Fibroblast of skin of scalp (primary cell): Measurements from ENCODE around the gene RAD50.
"Not testable (repeated sequence)": the region's sequence is repeated elsewhere in the genome, so short reads cannot be mapped to it uniquely, and the experiment has no call there.

Source experiments
- DNase-seq: peaks from one replicate; pipeline ENCODE4 v3.0.0-alpha.2; 2013

Gene RAD50

GRCh38 chr5:132557478-132558172 is 848 bp downstream of the RAD50 start:
- peak; percentile 22 for DNase-seq

- no peak for DNase-seq
These were observed 2.7 kb downstream of the RAD50 start for GRCh38 chr5:132559383-132560060.

- peak; percentile 27 for DNase-seq
These were observed 4.8 kb downstream of the RAD50 start for GRCh38 chr5:132561601-132562000.

GRCh38 chr5:132564555-132564954 is 7.8 kb downstream of the RAD50 start:
- DNase-seq: not testable (repeated sequence)

GRCh38 chr5:132566657-132567056 is 9.9 kb downstream of the RAD50 start:
- DNase-seq: no peak

DNA sequence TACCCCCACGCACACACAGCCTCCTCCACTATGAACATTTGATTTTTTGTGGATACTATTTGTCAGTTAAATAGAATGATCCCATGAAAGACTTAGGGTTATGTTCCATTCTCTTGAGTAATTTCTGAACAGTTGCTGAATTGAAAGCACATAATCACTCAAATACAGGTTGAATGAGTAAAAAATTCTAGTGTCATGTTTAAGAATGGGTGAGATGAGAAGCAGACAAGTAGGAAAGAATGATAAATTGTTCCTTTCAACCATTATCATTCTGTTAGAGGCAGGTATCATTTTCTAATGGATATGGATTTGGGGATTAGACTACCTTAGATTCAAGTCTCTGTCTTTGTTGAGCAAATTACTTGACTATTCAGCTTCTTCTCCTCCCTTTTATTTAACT is 19.3 kb downstream of the RAD50 start:
- DNase-seq: no peak

DNA sequence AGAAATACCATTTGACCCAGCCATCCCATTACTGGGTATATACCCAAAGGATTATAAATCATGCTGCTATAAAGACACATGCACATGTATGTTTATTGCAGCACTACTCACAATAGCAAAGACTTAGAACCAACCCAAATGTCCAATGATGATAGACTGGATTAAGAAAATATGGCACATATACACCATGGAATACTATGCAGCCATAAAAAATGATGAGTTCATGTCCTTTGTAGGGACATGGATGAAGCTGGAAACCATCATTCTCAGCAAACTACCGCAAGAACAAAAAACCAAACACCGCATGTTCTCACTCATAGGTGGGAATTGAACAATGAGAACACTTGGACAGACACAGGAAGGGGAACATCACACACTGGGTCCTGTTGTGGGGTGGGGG is 27.8 kb downstream of the RAD50 start:
- not testable (repeated sequence) for DNase-seq

DNA sequence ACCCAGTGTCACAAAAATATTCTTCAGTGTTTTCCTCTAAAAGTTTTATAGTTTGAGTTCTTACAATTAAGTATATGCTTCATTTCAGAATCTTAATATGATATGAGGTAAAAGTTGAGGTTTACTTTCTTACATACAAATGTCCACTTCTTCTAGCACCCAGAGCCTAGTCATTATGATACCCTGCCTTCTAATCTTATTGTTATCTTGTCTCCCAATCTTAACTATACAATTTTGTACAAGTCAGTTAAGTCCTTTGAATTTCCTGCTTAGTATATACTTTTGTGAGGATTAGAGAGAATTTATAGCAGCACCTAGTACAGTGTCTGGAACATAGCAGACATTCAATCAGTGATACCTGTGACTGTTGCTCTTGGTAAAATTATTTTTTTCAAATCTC is 29.3 kb downstream of the RAD50 start:
- DNase-seq: no peak

DNA sequence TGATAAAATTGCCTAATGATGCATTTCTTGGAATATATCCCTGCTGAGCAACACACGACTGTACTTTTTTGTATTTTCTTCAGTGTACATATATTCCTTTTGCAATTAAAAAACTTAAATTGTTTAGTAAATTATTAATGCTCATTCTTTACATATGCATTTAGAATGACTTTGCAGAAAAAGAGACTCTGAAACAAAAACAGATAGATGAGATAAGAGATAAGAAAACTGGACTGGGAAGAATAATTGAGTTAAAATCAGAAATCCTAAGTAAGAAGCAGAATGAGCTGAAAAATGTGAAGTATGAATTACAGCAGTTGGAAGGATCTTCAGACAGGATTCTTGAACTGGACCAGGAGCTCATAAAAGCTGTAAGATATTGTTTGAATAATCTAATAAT is 32.7 kb downstream of the RAD50 start:
- DNase-seq: no peak

GRCh38 chr5:132591145-132591544 is 34.4 kb downstream of the RAD50 start:
- peak; percentile 10 for DNase-seq

- no peak for DNase-seq
These were observed 35.7 kb downstream of the RAD50 start for GRCh38 chr5:132592521-132592920.

DNA sequence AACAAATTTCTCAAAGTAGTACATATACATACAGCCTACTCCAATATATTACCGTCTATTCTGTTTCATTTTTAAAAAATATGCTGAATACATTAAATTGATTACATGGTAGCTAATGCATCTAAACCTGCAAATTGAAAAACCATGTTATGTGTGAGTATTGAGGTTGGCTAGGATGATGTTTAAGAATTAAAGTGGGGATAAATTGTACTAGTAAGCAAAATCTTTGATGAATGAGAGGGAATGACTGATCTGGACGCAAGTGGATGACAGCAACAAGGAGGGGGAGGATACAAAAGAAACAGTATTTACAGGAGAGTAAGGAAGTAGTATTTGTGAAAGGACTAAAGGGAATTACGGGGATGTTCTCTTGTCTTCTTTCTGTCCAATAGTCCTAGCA is 37.4 kb downstream of the RAD50 start:
- no peak for DNase-seq

GRCh38 chr5:132595624-132596023 is 38.8 kb downstream of the RAD50 start:
- DNase-seq: no peak

GRCh38 chr5:132601071-132601728 is 44.4 kb downstream of the RAD50 start:
- DNase-seq: no peak

DNA sequence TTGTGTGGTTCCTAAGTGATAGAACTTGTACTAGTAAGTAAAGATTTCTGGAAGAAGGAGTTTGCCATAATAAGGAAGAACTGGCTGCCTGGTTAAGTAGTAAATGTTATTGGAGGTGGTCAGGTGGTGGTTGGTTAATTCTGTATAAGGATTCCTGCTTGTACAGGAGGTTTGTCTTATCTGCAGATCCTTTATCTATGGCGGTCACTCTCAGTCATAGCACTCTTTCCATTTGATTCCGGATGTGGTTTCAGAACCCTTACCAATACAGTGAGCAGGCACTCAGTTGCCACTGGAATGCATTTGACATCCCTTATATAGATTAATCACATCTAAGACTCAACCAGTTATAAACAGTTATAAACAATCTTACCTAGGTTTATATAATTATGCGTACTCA is 50.3 kb downstream of the RAD50 start:
- DNase-seq: no peak

- DNase-seq: no peak
These were observed 51.3 kb downstream of the RAD50 start for GRCh38 chr5:132608107-132608506.

- DNase-seq: no peak
These were observed 55.2 kb downstream of the RAD50 start for GRCh38 chr5:132611965-132612364.

GRCh38 chr5:132612846-132613245 is 56.1 kb downstream of the RAD50 start:
- no peak for DNase-seq

DNA sequence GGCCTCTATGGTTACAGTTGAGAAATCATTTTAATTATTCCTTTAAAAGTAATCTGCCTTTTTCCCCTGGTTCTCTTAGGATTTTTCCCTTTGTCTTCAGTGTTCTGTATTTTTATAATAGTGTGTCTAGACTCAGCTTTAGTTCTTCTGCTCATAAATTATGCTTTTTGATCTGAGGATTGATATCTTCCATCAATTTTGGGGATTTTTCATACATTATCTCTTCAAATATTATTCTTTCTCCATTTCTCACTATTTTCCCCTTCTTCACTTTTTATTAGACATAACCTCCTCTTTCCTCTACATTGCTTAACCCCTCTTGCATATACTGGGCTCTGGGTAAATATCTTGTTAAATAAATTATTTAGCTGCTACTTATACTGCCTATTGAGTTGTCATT is 64.9 kb downstream of the RAD50 start:
- DNase-seq: no peak

- no peak for DNase-seq
These were observed 65.8 kb downstream of the RAD50 start for GRCh38 chr5:132622608-132623007.

DNA sequence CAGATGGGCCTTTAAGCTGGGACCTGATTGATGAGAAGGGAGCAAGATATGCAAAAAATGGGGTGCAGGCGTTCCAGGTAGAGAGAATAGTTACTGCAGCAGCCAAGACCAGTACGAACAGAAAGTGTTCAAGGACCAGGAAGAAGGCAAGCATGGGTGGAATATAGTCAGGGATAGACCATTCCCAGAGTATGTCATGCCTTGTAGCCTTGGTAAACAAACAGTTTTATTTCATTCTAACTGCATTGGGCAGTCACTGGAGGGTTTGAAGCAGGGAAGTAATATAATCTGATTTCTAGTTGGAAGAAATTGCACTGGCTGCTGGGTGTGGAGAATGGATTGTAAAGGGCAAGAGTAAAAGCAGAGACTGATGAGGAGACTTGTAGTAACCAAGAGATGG is 70.7 kb downstream of the RAD50 start:
- no peak for DNase-seq

GRCh38 chr5:132628814-132629213 is 72.0 kb downstream of the RAD50 start:
- no peak for DNase-seq

- no peak for DNase-seq
These were observed 72.6 kb downstream of the RAD50 start for GRCh38 chr5:132629230-132629944.
